Astrocyte of the cerebellum (primary cell): ENCODE data around the gene POLR3E.

Source experiments
- DNase-seq: peaks from one replicate; pipeline ENCODE4 v3.0.0-alpha.2; 2011; ENCODE audit warnings: low read depth
- H3K4me3 ChIP-seq: 2 replicates; pipeline ENCODE4 v1.5.1; 2011; ENCODE audit warnings: mild to moderate bottlenecking, low read depth, low read length, moderate library complexity
- in situ Hi-C: cut with HindIII; loops from 2 replicates; pipeline ENCODE4 v1.10.0; 2017; ENCODE audit warnings: low sequenced_read_pairs
- TF ChIP-seq, protein P1 (sequence below): IDR thresholded peaks from 2 replicates; pipeline ENCODE4 v1.5.1; 2012; ENCODE audit warnings: low read length, low read depth, moderate library complexity, mild to moderate bottlenecking; ENCODE audit errors: missing control alignments

POLR3E gene

GRCh38 chr16:22272870-22273650 lies 24.1 kb upstream of the POLR3E start:
- in situ Hi-C loops = no loop called here
- H3K4me3 ChIP-seq = no peak overlapping the region
- TF ChIP-seq, protein P1, sequence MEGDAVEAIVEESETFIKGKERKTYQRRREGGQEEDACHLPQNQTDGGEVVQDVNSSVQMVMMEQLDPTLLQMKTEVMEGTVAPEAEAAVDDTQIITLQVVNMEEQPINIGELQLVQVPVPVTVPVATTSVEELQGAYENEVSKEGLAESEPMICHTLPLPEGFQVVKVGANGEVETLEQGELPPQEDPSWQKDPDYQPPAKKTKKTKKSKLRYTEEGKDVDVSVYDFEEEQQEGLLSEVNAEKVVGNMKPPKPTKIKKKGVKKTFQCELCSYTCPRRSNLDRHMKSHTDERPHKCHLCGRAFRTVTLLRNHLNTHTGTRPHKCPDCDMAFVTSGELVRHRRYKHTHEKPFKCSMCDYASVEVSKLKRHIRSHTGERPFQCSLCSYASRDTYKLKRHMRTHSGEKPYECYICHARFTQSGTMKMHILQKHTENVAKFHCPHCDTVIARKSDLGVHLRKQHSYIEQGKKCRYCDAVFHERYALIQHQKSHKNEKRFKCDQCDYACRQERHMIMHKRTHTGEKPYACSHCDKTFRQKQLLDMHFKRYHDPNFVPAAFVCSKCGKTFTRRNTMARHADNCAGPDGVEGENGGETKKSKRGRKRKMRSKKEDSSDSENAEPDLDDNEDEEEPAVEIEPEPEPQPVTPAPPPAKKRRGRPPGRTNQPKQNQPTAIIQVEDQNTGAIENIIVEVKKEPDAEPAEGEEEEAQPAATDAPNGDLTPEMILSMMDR = no peak
- DNase-seq = no peak

- no peak for DNase-seq
- no peak overlapping the region for H3K4me3 ChIP-seq
- TF ChIP-seq, protein P1 = no peak
- in situ Hi-C loops = no loop called here
These were observed 22.3 kb upstream of the POLR3E start for GRCh38 chr16:22274916-22275315.

DNA sequence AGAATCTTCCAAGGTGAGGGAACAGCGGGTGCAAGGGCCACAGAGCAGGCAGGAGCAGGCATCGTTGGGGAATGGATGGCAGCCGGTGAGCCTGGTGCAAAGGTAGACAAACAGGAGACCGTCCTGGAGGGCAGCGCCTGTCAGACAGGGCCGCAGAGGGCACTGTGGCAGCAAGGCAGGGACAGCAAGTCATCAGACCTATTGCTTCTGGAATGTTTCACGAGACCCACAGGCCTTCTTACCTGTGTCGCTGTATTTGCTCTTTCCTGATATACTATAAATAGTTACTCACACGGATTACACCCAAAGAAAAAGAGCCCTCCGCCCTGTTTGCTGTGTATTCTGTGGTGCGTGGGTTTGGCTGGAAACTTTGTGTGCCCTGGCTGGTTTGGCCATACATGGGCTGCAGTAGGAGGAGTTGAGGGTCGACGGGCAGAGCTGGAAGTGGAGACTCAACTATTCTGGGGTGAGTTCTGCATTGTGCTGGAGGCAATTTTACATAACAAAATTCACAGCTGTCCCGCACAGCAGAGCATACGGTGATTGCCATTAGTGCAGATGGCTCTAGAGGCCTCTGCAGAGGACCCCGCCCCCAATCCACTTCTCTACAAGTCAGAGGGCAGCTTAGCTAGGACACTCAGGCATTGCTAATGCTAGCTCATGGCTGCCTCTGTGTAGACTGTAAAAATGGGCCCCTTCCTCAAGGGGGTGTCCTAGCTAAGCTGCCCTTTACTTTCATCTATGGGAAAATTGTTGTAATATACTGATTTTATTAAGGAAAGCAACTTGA lies 18.6 kb upstream of the POLR3E start:
- in situ Hi-C loops = no loop called here

GRCh38 chr16:22282254-22282892 lies 14.8 kb upstream of the POLR3E start:
- in situ Hi-C loops = loop anchor here (5.0 kb wide), 1 partner anchor 85 kb away; no protein-coding TSS in a partner anchor
- no peak for DNase-seq
- no peak overlapping the region for H3K4me3 ChIP-seq
- TF ChIP-seq, protein P1 = no peak

More for the DNA sequence above, 18.6 kb upstream of the POLR3E start:
- no peak overlapping the region for H3K4me3 ChIP-seq
- TF ChIP-seq, protein P1 = no peak
- no peak for DNase-seq

DNA sequence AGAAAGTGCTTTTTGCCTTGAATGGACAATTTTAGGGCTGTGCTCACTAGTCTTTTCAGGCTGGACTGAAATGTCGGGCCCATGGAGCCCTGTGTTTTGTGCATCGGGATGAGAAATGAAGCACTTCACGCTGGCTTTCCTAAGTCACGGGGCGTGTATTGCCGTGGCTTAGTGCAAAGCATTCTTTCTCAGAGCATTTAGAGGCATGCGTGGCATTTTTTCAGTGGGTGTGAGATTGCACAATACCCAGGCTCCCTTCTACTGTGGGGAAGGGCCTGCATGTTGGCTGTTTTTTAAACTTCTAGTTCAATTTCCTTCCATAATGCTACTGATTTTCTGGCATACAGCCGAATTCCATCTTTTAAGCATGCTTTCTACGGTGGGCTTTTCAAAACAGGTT lies 12.6 kb upstream of the POLR3E start:
- in situ Hi-C loops = loop anchor here (5.0 kb wide), 1 partner anchor 87 kb away; no protein-coding TSS in a partner anchor
- no peak for DNase-seq
- TF ChIP-seq, protein P1 = no peak
- no peak overlapping the region for H3K4me3 ChIP-seq

DNA sequence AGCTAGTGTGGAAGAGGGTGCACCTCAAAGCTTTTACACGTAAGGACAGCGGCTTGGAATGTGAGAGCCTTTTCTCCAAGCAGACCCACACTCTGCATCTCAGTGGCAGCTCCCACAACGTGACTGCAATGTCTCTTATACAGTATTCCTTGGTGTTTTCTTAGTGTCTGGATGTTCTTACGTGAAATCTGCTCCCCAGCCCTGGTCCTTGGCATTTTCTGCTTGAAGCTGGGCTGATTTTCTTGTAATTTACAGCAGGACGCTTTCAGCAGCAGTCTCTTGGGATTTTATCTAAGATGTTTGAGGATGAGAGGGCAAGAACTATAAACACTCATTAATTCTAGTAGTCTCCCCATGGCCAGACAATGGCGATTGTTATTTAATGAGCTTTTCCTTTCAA lies 12.1 kb upstream of the POLR3E start:
- TF ChIP-seq, protein P1 = no peak
- in situ Hi-C loops = no loop called here
- H3K4me3 ChIP-seq = no peak overlapping the region

More for the DNA sequence above, 12.1 kb upstream of the POLR3E start:
- no peak for DNase-seq
